A673 (cell line): ENCODE measurements around the gene MINK1.

Experiments
- CTCF ChIP-seq: fragments of 300-800, 200-600 bp; sonication (generic); conservative IDR thresholded peaks from 2 replicates; pipeline ENCODE4 v1.5.1; 2017; ENCODE audit warnings: low read depth, mild to moderate bottlenecking, antibody characterized with exemption, low read length, moderate library complexity, mixed read lengths
- EZH2 ChIP-seq: fragments of 200-600 bp; sonication (generic); IDR thresholded peaks from 2 replicates; pipeline ENCODE4 v1.6.1; 2017; ENCODE audit warnings: borderline replicate concordance, low read depth, mild to moderate bottlenecking, mixed read lengths, antibody characterized with exemption, low read length; ENCODE audit not compliant: poor library complexity, severe bottlenecking

- TF ChIP-seq CTCF (no peak), EZH2 (no peak)
Observed at GRCh38 chr17:4937553-4937952, 104.4 kb downstream of the MINK1 start.
